ENCODE data around the gene ACVR1B. TPM values are rescaled to one million over a fixed set of nuclear protein-coding genes. Genes with fewer than 3 reads are reported as not detected.

The ACVR1B gene
- total and polyA plus RNA-seq, 10 donors, result 2.8 to 27.6 (median 18.6) TPM

GRCh38 chr12:51962737-51963136, 11.2 kb downstream of the ACVR1B start:
- H3K4me1 ChIP-seq, result peaks cover 0 to 48% (median 18%) of the 10 kb centered on the region in 6 donors
- H3K27ac ChIP-seq, result peak overlapping the region in 1 of 8 donors; percentile 20
- H3K36me3 ChIP-seq, result peaks cover 0 to 14% (median 0%) of the 10 kb centered on the region in 6 donors
- H3K9me3 ChIP-seq, result no peaks in the 10 kb centered on the region
- 36 to 64% (median 56%) methylated on average over 3 of the region's 3 CpGs for WGBS, 5 donors
- DNase-seq, result no peak
- intact Hi-C loops (cut with DNase I; ENCODE audit: low total_unique reads), result no loop called here
- no peak overlapping the region for H3K4me3 ChIP-seq
- H3K27me3 ChIP-seq (replicated peaks in 1 of 7), result no peaks in the 10 kb centered on the region
- no peak for TF ChIP-seq POLR2A (IDR thresholded peaks at IDR 0.05)

GRCh38 chr12:51963477-51963876, 12.0 kb downstream of the ACVR1B start:
- no peaks in the 10 kb centered on the region for H3K9me3 ChIP-seq
- H3K27me3 ChIP-seq (replicated peaks in 1 of 7), result no peaks in the 10 kb centered on the region
- no peak overlapping the region for H3K4me3 ChIP-seq
- 92 to 98% (median 97%) methylated on average over 4 of the region's 4 CpGs for WGBS, 5 donors
- intact Hi-C loops (cut with DNase I; ENCODE audit: low total_unique reads), result no loop called here
- peaks cover 0 to 14% (median 0%) of the 10 kb centered on the region in 6 donors for H3K36me3 ChIP-seq
- H3K4me1 ChIP-seq, result peaks cover 0 to 51% (median 18%) of the 10 kb centered on the region in 6 donors
- no peak for DNase-seq
- no peak overlapping the region for H3K27ac ChIP-seq
- no peak for TF ChIP-seq POLR2A (IDR thresholded peaks at IDR 0.05)
- TF ChIP-seq CTCF (IDR thresholded peaks at IDR 0.05 in 8 of 11, conservative IDR thresholded peaks at IDR 0.05 in 3 of 11), result no peak
- no peak for TF ChIP-seq POLR2AphosphoS5 (IDR thresholded peaks at IDR 0.05)

- no peak overlapping the region for H3K4me3 ChIP-seq
- TF ChIP-seq POLR2AphosphoS5 (IDR thresholded peaks at IDR 0.05), result no peak
- TF ChIP-seq CTCF (IDR thresholded peaks at IDR 0.05 in 8 of 11, conservative IDR thresholded peaks at IDR 0.05 in 3 of 11), result no peak
- no peak for TF ChIP-seq POLR2A (IDR thresholded peaks at IDR 0.05)
- WGBS, 5 donors, result 91 to 99% (median 94%) methylated on average over 2 of the region's 2 CpGs
- no peak for DNase-seq
- no peaks in the 10 kb centered on the region for H3K27me3 ChIP-seq (replicated peaks in 1 of 7)
- H3K9me3 ChIP-seq, result no peaks in the 10 kb centered on the region
- H3K36me3 ChIP-seq, result no peaks in the 10 kb centered on the region
- peaks cover 43 to 71% (median 48%) of the 10 kb centered on the region in 6 donors for H3K4me1 ChIP-seq
- peak overlapping the region in 1 of 8 donors; percentile 90 for H3K27ac ChIP-seq
- intact Hi-C loops (cut with DNase I; ENCODE audit: low total_unique reads), result no loop called here
Observed at GRCh38 chr12:51969643-51970042, 18.1 kb downstream of the ACVR1B start.

- no peaks in the 10 kb centered on the region for H3K9me3 ChIP-seq
- 47 to 60% (median 58%) methylated on average over 13 of the region's 13 CpGs for WGBS, 5 donors
- peaks cover 0 to 10% (median 5%) of the 10 kb centered on the region in 6 donors for H3K36me3 ChIP-seq
- TF ChIP-seq CTCF (IDR thresholded peaks at IDR 0.05 in 8 of 11, conservative IDR thresholded peaks at IDR 0.05 in 3 of 11) (peak in 8 of 11 experiments; percentile 14 to 66 (median 53)), POLR2A (IDR thresholded peaks at IDR 0.05) (no peak)
- H3K4me1 ChIP-seq, result peaks cover 49 to 85% (median 59%) of the 10 kb centered on the region in 6 donors
- H3K27ac ChIP-seq, result peak overlapping the region in 7 of 8 donors; percentile 70 to 90 (median 87)
- intact Hi-C loops (cut with DNase I; ENCODE audit: low total_unique reads), result no loop called here
- peak overlapping the region in 1 of 8 donors; percentile 45 for H3K4me3 ChIP-seq
- no peaks in the 10 kb centered on the region for H3K27me3 ChIP-seq (replicated peaks in 1 of 7)
- DNase-seq, result no peak
Observed at GRCh38 chr12:51970904-51971646, 19.6 kb downstream of the ACVR1B start.

Data from spleen (tissue), 11 donors.